ENCODE measurements around the gene DYNLL2.
A peak's percentile ranks its signal among the peaks of the same experiment; 100 is the strongest.
"Not testable (repeated sequence)": the region's sequence is repeated elsewhere in the genome, so short reads cannot be mapped to it uniquely, and the experiment has no call there.

The DYNLL2 gene

GRCh38 chr17:58082870-58083490 is at the start of gene DYNLL2:
Gene DYNLL2 (plus strand): TSS chr17:58083419. CDS start chr17:58087091, 3,672 bp downstream.
- H3K4me3 ChIP-seq (ENCODE audit: low read depth, low read length), result peak within 1 kb of the TSS; percentile 86

GRCh38 chr17:58039975-58040374 is 43.2 kb upstream of the DYNLL2 start:
- H3K4me3 ChIP-seq (ENCODE audit: low read depth, low read length), result no peak overlapping the region

GRCh38 chr17:58040386-58040785 is 42.8 kb upstream of the DYNLL2 start:
- H3K4me3 ChIP-seq (ENCODE audit: low read depth, low read length), result no peak overlapping the region

- no peak overlapping the region for H3K4me3 ChIP-seq (ENCODE audit: low read depth, low read length)
Measured at GRCh38 chr17:58041161-58041560, 42.1 kb upstream of the DYNLL2 start.

GRCh38 chr17:58043221-58044181 is 39.7 kb upstream of the DYNLL2 start:
- H3K4me3 ChIP-seq (ENCODE audit: low read depth, low read length), result no peak overlapping the region

- not testable (repeated sequence) for H3K4me3 ChIP-seq (ENCODE audit: low read depth, low read length)
Measured at GRCh38 chr17:58044256-58044655, 39.0 kb upstream of the DYNLL2 start.

- H3K4me3 ChIP-seq (ENCODE audit: low read depth, low read length), result no peak overlapping the region
Measured at GRCh38 chr17:58046239-58047094, 36.8 kb upstream of the DYNLL2 start.

GRCh38 chr17:58047376-58048150 is 35.7 kb upstream of the DYNLL2 start:
- H3K4me3 ChIP-seq (ENCODE audit: low read depth, low read length), result no peak overlapping the region

GRCh38 chr17:58049533-58049932 is 33.7 kb upstream of the DYNLL2 start:
- no peak overlapping the region for H3K4me3 ChIP-seq (ENCODE audit: low read depth, low read length)

GRCh38 chr17:58050966-58051365 is 32.3 kb upstream of the DYNLL2 start:
- H3K4me3 ChIP-seq (ENCODE audit: low read depth, low read length), result no peak overlapping the region

- no peak overlapping the region for H3K4me3 ChIP-seq (ENCODE audit: low read depth, low read length)
Measured at GRCh38 chr17:58051468-58051867, 31.8 kb upstream of the DYNLL2 start.

- H3K4me3 ChIP-seq (ENCODE audit: low read depth, low read length), result no peak overlapping the region
Measured at GRCh38 chr17:58052407-58052806, 30.8 kb upstream of the DYNLL2 start.

- H3K4me3 ChIP-seq (ENCODE audit: low read depth, low read length), result no peak overlapping the region
Measured at GRCh38 chr17:58052945-58053715, 30.1 kb upstream of the DYNLL2 start.

- no peak overlapping the region for H3K4me3 ChIP-seq (ENCODE audit: low read depth, low read length)
Measured at GRCh38 chr17:58054641-58055040, 28.6 kb upstream of the DYNLL2 start.

GRCh38 chr17:58056476-58056875 is 26.7 kb upstream of the DYNLL2 start:
- no peak overlapping the region for H3K4me3 ChIP-seq (ENCODE audit: low read depth, low read length)

- no peak overlapping the region for H3K4me3 ChIP-seq (ENCODE audit: low read depth, low read length)
Measured at GRCh38 chr17:58059141-58059540, 24.1 kb upstream of the DYNLL2 start.

GRCh38 chr17:58060596-58061191 is 22.5 kb upstream of the DYNLL2 start:
- H3K4me3 ChIP-seq (ENCODE audit: low read depth, low read length), result no peak overlapping the region

GRCh38 chr17:58061672-58062071 is 21.5 kb upstream of the DYNLL2 start:
- H3K4me3 ChIP-seq (ENCODE audit: low read depth, low read length), result no peak overlapping the region

- H3K4me3 ChIP-seq (ENCODE audit: low read depth, low read length), result no peak overlapping the region
Measured at GRCh38 chr17:58065238-58065637, 18.0 kb upstream of the DYNLL2 start.

Data from iPS-11a (cell line).